Fibroblast of skin of left quadriceps (primary cell): ENCODE data around the gene CBX3.
"Not testable (repeated sequence)": the region's sequence is repeated elsewhere in the genome, so short reads cannot be mapped to it uniquely, and the experiment has no call there.

ENCODE experiments used
- DNase-seq, 2 experiments: peaks; one replicate each; pipeline ENCODE4 v3.0.0-alpha.2; 2013; ENCODE audit warnings: low read depth in 2 of 2

The CBX3 gene

DNA sequence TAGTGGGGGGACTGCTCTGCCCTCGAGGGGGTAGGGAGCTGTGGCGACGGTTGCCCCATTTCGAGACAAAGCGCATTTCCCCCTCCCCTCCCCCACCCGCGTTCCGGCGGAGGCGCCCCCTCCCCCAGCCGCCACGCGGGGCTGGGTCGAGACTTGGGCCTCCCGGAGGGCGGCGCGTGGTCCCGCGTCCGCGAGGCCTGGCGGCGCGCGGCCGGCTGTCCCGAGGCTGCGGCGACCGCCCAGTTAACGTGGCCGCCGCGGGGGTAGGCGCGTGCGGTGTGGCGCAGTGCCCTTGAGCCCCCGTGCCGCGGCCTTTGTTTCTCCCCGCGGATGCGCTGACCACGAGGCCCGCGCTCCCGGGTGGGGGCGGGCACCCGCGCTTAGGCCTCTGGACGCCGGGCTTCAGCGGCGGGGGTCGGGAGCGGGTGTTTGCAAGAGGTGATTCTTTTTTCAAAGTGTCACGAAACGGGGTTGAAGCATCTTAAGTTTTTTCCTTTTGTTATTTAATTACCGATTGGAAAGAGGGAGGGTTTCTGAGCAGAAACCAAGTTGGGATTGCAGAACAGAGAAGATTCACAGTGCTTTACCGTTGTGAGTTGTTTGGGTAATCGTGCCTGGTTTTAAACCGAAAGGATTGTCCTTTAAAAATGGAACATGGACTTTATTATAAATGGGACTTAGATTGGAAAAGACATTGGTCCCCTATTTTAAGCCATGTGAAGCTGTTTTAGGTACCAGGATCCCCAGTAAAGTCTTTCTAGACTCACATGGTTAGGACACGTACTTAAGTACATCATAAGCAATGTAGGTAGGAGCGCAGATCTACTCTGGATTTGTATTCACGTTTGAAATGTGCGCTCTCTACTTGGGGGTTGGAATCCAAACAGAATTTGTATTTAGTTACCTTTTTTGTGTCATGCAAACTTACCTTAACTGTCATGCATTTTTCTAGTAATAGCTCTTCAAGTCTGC is 760 bp downstream of the CBX3 start:
- DNase-seq: no peak

GRCh38 chr7:26203016-26203415 is 1.5 kb downstream of the CBX3 start:
- DNase-seq: no peak

DNA sequence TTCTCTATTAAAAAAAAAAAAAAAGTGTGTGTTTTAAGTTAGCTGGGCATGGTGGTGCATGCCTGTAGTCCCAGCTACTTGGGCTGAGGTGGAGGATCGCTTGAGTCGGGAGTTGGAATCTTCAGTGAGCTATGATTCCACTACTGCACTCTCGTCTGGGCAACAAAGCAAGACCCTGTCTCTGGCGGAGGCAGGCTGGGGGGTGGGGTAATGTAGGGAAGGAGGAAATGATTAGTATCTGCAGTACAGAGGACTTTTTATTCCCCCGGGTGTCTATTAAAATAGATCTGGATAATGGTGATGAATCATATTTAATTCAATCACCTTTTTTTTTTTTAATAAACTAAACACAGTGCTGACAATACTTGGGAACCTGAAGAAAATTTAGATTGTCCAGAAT is 6.5 kb downstream of the CBX3 start:
- DNase-seq: no peak

DNA sequence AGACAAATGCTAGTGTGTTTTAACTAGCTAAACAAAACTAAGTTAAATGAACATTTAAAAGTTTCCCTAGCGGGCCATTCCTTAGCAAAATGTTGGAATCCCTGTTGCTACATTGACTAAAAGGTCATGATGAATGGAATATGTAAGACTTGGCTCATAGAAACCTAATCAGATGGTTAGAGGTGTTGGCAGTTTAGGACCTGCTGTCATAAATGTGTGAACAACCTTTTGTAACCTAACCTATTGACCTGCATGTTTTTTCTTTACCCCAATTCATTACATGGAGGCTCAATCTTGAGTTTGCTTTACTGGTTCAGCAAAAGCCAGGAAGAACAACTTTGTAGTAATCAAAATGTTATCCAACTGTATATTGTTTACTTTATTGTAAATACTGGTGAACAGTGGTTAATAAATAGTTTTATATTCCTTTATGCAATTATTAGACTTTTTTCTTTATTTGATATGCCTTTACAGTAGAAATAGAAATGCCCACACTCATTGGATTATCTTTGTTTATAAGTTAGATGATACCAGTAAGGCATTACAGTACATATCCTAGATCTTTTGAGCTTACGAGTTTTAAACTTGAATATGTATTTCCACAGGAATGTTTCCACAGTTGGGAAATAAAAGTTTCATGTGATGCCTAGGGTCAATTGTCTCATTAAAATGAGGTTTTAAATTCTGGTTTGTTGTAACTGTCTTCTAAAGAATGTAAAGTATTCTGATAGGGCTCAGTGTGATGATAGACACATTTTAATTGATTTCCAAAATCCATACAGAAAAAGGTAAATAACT is 11.6 kb downstream of the CBX3 start:
- DNase-seq: no peak

GRCh38 chr7:26213807-26214515 is 12.4 kb downstream of the CBX3 start:
- no peak for DNase-seq

GRCh38 chr7:26216049-26216448 is 14.5 kb downstream of the CBX3 start:
- no peak for DNase-seq

GRCh38 chr7:26224359-26224758 is 22.8 kb downstream of the CBX3 start:
- DNase-seq: no peak

- DNase-seq: no peak
Observed at GRCh38 chr7:26227987-26228386, 26.4 kb downstream of the CBX3 start.

DNA sequence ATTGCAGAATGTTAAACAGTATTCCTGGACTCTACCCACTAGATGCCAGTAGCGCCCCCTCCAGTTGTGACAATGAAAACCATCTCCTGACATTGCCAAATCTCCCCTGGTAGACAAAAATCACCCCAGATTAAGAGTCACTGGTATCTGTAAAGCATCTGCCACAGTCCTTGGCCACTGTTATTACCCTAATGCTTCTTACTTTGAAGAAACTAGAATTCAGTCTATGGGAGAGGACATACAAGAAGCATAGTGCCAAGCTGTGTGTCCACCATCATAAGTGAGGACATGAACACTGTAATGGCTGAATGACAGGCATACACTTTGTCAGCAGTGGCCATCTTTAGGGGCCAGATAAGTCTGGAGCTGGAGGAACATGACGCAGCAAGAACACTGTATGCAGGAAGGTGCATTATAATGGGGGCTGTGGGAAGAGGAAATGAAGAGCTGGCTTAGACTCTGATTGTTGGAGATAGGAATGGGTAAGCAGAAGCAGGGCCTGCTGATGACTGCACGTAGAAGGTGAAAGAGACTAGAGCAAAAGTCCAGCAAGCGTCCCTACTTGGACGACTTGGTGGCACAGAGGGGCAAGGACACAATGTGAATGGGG is 32.5 kb downstream of the CBX3 start:
- DNase-seq: no peak

GRCh38 chr7:26237035-26237807 is 35.7 kb downstream of the CBX3 start:
- DNase-seq: no peak

GRCh38 chr7:26238032-26238431 is 36.5 kb downstream of the CBX3 start:
- DNase-seq: no peak

DNA sequence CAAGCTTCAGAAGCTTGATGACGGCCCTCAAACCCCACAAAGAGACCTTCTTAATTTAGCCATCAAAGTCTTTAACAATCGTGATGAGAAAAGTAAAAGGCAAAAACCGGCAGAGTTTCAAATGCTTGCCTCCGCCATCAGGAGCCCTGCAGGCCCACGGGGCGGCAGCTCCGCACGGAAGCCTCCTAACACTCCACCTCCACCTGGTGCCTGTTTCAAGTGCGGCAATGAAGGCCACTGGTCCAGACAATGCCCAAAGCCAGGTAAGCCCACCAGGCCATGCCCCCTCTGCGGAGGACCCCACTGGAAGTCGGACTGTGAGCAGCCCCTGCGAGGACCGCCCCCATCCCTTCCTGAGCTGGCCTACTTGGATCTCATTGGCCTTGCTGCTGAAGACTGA is 43.6 kb downstream of the CBX3 start:
- no peak for DNase-seq

DNA sequence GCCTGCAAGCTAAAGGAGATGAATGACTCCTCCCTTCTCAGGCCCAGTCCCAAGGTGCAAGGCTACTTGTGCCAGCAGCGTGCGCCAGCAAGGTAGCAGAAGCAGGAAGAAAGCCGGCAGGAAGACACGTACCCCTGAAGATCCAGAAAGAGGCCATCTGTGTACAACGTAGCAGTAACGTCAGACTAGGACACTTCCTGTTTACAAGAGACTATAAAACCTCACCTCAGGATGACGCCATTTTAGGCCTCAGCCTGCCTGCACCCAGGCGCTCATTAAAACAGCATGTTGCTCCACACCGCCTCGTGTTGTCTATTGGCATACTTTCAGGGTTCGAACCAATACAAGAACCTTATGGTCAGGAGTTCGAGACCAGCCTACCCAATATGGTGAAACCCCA is 48.7 kb downstream of the CBX3 start:
- no peak for DNase-seq

DNA sequence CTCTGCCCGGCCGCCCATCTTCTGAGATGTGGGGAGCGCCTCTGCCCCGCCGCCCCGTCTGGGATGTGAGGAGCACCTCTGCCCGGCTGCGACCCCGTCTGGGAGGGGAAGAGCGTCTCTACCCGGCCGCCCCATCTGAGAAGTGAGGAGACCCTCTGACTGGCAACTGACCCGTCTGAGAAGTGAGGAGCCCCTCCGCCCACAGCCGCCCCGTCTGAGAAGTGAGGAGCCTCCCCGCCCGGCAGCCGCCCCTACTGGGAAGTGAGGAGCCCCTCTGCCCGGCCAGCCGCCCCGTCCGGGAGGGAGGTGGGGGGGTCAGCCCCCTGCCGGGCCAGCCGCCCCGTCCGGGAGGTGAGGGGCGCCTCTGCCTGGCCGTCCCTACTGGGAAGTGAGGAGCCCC is 60.3 kb downstream of the CBX3 start:
- not testable (repeated sequence) for DNase-seq
